GM18873 (cell line): ENCODE data around the gene BRD1.
"Not testable (repeated sequence)": the region's sequence is repeated elsewhere in the genome, so short reads cannot be mapped to it uniquely, and the experiment has no call there.

Source experiments
- ATAC-seq: cut with Tn5 transposase; IDR thresholded peaks from one replicate; pipeline ENCODE4 v1.9.1; 2021; ENCODE audit warnings: mild to moderate bottlenecking, moderate library complexity, moderate number of reproducible peaks; ENCODE audit not compliant: unreplicated experiment, low FRiP score

BRD1 gene

DNA sequence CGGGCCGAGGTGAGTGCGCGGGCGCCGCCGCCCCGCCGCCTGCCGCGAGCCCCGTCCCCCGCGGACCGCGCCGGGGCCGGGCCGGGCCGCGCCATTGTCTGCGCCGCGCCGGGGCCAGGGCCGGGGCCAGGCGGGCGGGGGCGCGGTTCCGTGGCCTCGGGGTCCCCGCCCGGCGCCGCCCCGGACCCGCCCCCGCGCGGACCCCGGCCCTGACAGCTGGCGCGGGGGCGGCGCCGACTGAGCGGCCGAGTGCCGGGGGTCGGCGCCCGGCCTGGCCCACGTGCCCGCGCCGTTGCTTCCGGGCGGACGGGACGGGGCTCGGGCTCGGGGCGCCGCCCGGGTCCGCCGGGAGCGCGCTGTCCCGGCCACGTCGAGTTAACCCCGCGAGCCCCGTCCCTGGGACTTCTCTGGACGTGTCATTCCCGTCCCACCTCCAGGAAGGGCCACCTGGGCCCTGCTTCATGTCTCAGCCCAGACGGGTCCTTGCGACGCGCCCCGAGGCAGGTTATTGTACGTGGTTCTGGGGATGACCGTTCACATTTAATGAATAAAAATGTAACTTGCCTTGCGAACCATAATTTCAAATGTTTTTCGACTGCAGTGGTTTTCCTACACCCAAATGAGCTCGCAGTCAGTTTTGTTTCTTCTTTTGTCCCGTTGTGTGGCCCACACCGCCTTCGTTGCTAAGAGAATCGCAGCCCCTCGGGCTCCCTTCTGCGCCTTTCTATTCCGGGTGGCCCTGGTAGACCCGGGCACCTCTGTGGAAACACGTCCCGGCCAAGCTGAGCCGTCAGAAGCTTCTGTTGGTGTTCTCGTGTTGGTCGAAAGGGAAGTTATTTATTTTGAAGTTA, 26.5 kb upstream of the BRD1 start:
- ATAC-seq, result peak; percentile 23

DNA sequence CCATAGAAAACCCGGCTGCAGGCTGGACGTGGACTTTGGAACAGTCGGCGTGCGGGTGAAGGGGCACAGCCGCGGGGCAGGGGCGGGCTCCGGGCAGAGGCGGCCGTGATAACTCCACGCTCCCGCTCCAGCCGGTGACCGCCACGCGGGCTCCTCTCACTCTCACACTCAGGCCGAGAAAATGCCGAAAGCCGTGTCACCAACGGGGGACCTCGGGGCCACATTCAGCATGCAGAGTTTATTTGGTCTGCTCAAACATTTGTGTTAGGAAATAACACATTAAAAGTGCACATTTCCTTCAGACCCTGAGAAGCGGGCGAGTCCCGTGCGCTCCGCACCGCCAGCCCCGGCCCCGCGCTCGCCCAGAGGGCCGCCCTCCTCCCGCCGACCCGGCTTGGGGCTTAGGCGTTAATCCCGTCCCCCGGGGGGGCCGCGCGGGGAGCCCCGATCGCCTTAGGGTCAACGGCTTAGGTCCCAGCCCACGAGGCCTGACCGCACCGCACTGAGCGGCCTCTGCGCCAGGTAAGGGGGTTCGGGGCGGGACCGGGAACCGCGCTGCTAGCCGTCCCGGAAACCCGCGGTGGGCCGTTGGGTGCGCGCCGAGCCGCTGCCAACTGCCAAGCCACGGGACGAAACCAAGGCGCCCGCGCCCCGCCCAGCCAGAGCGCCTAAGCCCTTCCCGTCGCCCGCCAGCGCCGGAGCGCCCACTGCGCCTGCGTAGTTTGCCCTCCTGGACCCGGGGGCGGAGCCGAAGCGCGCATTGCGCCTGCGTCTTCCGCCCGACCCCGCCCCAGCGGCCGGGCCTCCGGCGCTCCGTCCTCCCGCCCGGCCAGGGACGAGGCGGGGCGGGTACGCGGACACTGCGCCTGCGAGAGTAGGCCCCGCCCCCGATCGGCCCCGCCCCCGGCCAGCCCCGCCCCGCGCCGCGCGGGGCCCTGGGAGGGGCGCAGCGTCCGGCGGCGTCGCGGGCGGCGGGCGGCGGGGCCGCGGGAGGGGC, 25.5 kb upstream of the BRD1 start, which contains the start of gene ZBED4:
Gene ZBED4, plus strand, starts transcription at position 947 of the 997 bp plus-strand sequence. CDS start 29,819 bp downstream, outside the sequence.
- peak; percentile 66 for ATAC-seq

DNA sequence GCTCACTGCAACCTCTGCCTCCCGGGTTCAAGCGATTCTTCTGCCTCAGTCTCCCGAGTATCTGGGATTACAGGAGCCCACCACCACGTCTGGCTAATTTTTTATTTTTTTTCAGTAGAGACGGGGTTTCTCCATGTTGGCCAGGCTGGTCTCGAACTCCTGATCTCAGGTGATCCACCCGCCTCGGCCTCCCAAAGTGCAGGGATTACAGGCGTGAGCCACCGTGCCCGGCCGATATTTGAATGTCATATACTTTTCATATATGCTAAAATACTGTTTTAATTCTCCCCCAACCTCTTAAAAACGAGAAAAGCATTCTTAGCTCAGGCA, 24.9 kb upstream of the BRD1 start:
- ATAC-seq, result not testable (repeated sequence)

DNA sequence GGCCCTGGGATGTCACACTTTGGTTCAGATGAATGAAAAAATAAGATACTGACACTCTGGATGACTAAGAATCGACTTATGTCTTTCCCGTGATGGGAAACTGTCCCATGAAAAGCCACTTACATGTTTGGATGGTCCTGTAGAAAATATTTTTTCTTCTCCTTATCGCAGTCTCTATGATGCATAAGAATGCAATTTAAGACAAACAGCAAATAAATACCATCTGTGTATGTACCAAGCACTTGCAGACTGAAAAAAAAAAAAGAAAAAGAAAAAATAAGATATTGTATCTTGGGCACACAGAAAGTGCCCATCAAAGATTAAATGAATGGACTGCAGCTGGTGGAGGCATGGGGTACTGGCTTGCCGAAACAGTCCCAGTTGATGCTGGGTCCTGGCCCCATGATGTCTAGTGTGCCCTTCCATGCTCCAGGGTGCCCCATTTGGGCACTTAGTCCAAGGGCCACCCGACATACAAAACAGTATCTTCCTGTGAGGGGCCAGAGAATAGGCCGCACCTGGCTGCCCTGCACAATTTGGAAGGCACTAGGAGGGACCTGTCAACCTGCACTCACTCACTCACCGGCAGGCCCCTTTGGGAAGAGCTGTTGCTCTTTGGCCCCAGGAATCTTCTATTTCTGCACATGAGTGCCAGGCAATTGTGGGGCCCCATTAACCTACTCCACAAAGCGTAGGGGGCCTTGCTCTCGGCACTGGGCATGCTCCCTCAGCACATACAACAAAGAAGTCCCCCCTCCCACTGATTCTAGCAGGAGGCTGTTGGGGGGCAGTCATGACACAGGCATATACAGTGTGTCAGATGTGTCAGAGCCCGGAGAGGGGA, 23.5 kb upstream of the BRD1 start:
- no peak for ATAC-seq

DNA sequence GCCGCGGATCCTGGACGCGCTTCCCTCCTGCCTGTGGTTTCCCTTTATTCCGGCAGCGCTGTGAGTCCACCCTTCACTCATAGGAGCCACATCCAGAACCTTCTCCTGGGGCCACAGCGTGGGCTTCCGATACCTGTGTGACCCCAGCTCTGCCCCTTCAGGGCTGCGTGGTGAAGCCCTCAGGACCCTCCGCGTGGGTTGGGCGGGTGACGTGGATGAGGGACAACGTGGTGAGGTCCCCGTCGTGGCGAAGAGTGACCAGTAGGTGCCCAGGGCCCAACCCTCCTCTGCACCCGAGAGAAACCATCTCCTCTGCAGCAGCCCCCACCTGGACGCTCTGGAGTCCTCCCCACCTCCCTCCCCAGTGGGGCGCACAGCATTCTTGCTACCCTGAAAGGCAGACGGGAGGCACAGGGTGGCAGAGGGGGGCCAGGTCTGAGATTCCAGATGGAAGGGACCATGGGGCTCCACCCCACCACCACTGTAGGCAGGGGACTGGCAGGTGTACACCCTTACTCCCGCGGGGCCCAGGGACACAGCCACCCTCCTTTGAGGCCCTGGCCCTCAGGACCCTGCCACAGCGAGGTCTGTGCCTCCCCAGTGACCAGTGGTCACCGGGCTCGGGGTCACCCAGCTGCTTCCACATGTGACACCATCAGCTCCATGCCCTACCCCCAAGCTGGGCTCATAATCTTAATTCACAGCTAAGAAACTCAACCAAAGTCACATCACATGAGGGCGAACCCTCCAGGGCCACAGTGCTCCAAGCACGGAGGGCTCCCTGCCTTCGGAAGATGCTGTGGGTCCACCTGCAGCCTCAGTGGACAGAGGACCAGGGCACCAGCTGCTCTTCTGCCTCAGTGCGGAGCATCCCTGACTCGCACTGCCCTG, 22.6 kb upstream of the BRD1 start:
- no peak for ATAC-seq

DNA sequence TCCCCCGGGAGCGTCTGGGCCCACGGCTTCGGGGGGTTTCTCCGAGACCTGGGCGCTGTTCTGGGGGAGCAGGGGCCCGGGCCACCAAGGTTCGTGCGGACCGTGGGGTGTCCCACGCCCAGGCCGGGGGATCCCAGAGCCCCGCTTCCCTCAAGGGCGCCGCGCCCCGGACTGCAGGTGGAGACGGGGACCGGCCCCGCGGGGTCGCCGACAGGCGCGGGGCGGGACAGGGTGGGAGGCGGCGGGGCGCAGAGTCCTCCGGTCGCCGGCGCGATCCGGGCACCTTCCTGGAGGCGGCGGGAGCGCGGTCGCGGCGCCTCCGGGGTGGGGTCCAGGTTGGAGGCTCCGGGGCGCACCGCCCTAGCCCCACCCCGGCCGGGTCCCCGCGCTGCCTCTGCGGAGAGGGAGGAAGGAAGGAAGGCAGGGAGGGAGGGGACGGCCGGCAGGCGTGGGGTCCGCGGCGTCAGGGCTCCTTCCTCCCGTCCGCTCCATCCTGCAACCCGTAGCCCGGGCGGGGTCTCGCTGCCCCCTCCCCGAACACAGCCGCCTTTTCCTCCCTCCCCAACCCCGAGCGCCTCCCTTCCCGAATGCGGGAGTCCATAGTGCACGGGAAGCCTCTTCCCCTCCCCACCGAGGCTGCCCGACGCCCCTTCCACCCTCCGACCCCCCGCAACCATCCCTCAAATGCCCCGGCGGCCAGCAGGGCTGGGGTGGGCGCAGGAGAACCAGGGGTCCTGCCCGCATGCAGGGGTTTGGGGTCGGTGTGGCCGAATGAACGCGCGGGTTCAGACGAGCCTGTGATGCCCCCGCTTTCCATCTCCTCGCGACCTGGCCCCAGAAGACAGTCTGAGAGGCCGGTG, 21.7 kb upstream of the BRD1 start:
- no peak for ATAC-seq

DNA sequence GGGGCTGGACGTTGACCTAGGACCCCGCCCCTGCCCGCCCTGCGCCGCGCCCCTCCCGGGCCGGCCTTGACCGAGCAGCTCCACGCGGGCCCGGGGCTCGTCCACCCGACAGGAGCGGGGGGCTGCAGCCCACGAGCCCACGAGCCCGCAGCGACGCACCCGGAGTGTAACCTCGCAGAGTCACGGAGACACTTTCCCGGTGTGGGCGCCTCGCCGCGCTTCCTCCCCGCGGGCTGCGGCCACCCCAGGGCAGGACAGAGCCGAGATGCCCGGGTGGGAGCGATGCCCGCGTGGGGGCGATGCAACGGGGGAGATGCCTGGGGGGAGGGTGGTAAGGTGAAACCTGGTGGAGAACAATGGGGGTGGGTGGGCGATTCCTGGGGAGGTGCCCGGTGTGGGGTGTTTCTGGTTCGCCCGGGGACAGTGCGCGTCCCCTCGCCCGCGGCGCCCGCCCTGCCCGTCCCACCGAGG, 21.1 kb upstream of the BRD1 start:
- ATAC-seq, result no peak

DNA sequence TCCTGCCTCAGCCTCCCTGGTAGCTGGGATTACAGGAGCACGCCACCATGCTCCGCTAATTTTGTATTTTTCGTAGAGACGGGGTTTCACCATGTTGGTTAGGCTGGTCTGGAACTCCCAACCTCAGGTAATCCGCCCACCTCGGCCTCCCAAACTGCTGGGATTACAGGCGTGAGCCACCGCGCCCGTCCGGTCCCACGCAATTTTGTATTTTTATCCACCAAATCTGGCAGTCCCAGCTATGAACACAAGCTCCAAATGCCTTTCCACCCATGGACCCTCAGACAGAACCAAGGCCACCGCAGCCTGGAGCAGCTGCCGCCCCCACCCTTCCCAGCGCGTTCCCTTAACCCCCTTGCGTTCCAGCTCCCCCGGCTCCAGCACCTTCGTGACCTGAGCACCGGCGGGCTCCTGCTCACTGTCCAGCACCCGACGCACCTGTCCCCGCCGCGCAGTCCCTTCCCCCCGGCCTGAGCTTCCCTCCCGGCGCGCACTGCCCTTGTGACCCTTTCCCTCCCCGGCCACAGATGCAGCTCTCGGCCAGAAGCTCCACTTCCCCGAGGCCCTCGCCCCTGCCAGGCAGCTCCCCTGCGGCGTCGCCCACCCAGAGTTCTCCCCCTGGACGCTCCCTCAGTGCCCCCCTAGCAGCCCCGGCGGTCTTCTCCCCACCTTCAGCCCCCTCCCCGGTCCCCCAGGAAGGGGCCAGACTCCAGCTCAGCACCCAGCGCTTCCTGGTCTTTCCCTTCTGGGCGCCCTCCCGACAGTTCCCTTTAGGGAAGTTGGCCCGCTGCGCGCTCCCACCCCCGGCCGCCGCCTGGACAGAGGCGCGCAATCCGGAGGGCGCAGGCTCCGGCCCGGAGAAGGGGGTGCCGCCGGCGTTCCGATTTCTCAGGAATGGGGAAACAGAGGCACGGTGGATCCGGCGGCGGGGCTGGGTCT, 20.3 kb upstream of the BRD1 start:
- no peak for ATAC-seq

DNA sequence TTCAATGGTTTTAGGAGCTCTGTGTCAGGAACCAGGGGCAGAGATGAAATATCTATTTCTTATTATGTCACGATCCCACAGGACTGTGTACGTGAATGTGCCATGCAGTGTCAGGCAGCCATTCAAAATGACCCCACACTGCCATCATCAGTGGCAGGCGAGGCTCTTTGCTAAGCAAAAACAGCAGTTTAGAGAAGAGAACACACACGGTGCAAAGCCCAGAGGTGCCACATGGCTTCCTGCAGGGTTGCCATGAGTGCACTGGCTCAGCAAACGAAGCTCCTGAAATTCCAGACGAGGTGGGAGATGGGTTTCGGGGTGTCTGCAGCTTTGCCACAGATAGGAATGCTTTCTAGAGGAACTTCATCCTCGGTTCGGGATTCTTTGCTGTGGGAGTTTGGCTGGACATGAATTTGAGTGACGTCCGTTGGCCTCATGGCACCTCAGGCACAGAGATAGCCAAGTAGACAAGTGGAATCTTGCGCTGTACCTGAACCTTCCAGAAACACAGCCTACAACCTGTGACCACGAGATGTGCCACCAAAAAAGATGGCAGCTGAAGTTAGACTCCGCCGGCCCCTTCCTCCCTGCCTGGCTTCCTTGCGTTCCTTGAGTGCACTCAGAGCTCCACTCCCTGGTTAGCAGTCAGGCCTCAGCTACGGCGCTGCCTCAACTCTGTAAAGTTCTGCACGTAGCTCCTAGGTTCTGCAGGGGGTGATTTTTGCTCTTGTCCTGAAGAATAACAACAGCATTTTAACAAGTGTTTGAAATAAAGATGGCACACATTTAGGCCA, 18.2 kb upstream of the BRD1 start:
- no peak for ATAC-seq

DNA sequence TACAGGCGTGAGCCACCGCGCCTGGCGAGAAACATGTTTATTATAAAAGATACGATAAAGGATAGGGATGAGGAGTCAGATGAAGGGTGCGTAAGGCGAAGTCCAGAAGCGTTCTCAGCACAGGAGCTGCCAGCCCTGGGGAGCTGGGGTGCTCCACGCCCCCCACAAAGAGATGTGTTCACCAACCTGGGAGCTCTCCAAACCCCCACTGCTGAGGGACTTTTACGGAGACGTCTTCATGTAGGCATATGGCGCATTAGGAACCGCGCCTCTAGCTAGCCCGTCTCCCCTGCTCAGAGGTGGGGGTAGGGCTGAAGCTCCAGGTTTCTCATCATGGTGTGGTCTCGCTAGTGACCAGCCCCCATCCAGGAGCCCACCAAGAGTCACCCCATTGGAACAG, 17.6 kb upstream of the BRD1 start:
- no peak for ATAC-seq

DNA sequence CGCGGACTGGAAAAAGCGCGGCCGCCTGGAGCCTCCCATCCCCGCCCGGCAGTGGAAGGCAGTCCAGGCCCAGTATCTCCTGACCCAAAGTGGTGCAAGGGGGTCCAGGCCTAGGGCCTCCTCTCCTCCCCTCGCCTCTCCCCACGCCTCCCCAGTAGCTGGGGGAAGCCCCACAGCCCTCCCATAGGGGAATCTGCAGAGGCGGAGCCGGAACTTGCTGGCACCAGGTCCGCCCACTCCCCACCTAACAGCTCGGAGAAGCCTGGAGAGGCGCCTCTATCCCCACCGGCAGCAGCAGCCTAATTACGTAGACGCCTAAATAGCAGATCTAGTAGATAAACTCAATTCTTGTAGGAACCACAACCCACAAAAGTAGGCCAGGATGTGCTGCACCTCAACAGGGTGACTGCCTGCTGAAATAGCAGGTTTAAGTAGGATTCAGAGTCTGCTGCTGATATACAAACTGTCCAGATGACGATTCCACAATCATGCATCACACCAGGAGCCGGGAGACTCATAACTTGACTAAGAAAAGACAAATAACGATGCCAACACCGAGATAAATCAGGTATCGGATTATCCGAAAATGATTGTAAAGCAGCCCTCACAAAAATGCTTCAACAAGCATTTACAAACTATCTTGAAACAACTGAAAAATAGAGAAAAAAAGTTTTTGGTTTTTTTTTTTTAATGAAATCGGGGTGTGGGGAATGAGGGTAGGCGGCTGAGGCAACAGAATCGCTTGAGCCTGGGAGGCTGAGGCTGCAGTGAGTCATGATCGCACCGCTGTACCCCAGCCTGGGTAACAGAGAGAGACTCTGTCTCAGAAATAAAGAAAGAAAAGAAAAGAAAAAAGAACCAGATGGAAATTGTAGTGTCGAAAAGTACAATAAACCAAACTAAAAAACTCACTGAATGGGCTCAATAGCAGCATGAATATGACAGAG, 11.4 kb upstream of the BRD1 start:
- no peak for ATAC-seq

DNA sequence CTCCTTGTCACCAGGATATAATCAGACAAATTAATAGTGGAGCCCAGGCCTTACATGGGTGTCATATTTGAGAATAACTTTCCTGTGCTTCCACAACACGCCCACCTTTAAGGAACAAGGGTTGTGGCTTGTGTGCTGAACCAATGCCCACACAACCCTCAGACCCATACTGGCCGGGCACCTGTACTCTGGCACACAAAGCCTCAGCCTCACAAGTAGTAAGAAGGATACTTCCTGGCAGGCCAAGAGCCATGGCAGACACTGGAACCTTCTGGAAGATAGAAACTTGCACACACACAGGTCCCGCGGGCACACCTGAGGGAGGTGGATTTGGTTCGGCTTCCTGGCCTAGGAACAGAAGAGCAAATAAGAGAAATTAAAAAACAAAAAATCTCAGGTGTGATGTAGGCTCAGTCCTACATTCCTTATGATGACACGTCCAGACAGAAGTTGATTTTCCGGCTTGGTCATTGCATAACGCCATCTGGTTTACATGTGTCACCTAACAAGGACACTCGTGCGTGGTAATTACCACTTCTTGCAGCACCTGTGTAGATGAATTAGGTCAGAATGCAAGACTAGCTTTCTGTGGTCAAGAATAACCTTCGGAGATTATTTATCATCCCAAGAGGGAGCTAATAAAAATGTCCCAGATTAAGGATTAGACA, 5.8 kb upstream of the BRD1 start:
- no peak for ATAC-seq

DNA sequence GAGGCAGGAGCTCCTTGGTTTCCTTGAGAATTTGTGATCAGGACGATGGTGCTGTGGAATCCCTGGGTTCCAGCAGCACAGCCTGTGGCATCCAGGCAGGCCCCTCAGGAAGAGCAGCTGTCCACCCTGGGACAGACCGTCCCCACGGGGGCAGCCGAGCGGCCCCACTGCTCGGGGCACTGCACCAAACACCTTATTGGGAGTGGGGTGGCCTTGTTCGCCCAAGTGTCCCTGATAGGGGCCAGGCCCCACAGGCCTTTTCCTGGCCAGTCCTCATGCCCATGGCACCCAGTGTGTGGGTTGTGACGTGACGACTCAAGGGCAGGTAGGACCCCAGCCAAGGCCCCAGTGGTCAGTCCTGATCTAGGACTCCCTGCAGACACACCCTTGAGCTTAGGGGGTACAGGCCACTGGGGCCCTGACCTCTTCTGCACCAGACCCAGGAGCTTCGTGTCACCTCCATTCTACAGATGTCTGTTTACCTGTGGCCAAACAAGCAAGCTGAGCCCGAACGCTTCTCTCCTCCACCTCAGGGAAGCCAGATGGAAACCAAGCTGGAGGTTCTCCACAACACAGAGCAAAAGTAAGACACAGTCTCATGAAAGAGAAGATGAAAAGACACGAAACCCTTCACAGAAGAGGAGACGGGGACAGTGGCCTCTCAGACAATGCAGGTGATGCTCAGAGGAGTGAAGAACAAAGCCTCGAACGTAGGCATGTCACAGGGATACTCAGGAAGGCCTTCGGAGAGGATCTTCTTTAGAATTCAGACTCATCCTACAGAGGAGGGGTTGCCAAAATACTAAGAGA, 1.6 kb upstream of the BRD1 start:
- no peak for ATAC-seq

DNA sequence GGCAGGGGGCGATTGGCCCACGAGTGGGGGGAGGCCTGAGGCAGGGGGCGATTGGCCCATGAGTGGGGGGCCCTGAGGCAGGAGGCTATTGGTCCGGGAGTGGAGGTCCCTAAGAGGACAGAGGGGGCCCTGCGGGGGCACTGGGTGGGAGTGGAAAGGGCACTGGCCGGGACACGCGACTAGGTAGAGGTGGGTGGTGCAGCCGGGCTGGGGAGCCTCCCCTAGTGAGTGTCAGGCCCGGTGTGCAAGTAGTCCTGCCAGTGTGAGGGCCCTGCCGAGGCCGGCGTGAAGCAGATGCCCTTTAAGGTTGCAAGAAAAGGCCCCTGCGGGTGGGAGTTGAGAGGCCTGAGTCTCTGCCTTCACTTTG, 909 bp upstream of the BRD1 start:
- ATAC-seq, result no peak
